Measurements from ENCODE around the gene SIPA1L3.

The SIPA1L3 gene

DNA sequence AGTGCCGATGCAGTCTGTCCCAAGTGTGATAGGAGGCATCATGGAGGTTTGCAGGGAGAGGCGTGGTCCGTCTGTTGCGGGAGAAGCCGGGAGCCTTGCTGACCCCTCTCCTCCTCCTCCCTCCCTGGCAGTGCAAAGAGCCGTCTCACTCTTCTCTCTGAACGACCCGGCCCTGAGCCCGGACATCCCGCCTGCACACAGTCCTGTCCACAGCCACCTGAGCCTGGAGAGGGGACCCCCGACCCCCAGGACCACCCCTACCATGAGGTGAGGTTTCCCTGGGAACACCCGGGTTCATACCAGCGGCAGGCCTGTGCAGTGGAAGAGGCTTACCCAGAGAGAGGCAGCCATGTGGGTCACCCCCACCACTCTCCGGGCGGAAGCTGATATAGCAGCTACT is 294.7 kb downstream of the SIPA1L3 start:
- DNase-seq (ENCODE audit: insufficient read length, low spot score) (no peak), FAIRE-seq (no peak)
- TF ChIP-seq, protein P1, sequence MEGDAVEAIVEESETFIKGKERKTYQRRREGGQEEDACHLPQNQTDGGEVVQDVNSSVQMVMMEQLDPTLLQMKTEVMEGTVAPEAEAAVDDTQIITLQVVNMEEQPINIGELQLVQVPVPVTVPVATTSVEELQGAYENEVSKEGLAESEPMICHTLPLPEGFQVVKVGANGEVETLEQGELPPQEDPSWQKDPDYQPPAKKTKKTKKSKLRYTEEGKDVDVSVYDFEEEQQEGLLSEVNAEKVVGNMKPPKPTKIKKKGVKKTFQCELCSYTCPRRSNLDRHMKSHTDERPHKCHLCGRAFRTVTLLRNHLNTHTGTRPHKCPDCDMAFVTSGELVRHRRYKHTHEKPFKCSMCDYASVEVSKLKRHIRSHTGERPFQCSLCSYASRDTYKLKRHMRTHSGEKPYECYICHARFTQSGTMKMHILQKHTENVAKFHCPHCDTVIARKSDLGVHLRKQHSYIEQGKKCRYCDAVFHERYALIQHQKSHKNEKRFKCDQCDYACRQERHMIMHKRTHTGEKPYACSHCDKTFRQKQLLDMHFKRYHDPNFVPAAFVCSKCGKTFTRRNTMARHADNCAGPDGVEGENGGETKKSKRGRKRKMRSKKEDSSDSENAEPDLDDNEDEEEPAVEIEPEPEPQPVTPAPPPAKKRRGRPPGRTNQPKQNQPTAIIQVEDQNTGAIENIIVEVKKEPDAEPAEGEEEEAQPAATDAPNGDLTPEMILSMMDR (IDR thresholded peaks at IDR 0.05; ENCODE audit: insufficient read depth, missing control alignments): no peak

DNA sequence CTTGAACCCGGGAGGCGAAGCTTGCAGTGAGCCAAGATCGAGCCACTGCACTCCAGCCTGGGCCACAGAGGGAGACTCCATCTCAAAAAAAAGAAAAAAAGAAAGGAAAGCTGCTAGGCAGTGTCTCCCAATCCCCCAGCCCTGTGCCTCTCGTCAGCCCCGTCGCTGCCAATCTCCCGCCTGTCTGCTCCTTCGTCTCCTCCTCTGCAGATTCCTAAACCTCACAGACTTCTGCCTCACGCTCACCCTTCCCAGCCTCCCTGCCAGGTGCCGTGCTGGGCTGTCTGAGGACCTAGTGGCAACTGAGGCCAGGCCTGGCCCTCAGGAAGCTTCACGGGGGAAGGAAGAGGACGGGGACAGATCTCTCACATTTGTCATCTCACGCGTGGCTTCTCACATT is 295.5 kb downstream of the SIPA1L3 start:
- FAIRE-seq (no peak), DNase-seq (ENCODE audit: insufficient read length, low spot score) (no peak)
- TF ChIP-seq, protein P1 (IDR thresholded peaks at IDR 0.05; ENCODE audit: insufficient read depth, missing control alignments): no peak

DNA sequence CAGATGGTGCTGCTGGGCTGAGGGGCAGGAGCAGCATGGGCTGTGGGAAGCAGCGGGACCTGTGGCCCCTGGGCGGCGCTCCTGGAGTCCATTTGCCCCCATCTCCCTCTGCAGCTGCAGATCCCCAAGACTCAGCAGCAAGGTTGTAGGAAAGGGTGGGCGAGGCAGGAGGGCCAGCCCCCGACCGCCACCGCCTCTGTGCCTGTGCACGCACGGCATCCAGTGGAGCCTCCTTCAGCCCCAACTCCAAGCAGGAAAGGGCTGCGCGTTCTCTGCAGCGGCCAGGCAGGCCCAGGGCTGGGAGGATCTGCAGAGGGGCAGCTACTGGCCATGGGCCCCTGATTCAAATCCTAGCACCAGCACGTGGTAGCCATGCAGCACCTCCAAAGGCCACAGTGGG is 296.2 kb downstream of the SIPA1L3 start:
- DNase-seq (ENCODE audit: insufficient read length, low spot score) (no peak), FAIRE-seq (no peak)
- TF ChIP-seq, protein P1 (IDR thresholded peaks at IDR 0.05; ENCODE audit: insufficient read depth, missing control alignments): no peak

DNA sequence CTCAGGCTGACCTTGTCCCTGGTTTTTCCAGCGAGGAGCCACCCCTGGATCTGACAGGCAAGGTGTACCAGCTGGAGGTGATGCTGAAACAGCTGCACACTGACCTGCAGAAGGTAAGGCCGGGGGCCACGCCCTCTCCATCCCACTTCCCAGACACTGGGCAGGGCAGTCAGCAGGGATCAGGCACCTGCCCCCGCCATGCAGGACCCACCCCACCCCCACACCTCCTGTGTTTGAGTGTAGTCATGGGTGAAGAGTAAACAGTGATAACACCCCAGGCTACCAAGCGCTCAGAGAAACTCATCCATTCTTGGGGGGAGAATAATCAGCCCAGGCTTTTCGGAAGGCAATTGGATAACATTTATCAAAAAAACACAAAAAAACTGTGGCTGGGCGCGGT is 297.1 kb downstream of the SIPA1L3 start:
- DNase-seq (ENCODE audit: insufficient read length, low spot score): no peak

DNA sequence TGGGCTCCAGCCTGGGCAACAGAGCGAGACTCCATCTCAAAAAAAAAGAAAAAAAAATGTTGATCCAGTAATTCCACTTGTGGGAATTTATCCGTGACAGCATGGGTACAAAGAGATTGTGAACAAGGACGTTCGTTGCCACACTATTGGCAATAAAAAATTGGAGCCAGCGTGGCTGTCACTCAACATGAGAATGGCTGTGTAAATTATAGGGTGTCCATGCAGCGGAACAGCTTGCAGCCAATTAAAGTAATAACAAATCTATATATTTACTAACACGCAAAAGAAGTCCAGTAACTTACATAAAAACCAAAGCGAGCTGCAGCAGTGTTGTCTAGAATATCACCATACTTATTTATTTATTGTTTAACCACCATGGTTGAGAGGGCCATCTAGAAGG is 297.7 kb downstream of the SIPA1L3 start:
- DNase-seq (ENCODE audit: insufficient read length, low spot score) (no peak), FAIRE-seq (no peak)
- TF ChIP-seq, protein P1 (IDR thresholded peaks at IDR 0.05; ENCODE audit: insufficient read depth, missing control alignments): no peak

More for the DNA sequence above, 297.1 kb downstream of the SIPA1L3 start:
- no peak for FAIRE-seq
- TF ChIP-seq, protein P1 (IDR thresholded peaks at IDR 0.05; ENCODE audit: insufficient read depth, missing control alignments): no peak

DNA sequence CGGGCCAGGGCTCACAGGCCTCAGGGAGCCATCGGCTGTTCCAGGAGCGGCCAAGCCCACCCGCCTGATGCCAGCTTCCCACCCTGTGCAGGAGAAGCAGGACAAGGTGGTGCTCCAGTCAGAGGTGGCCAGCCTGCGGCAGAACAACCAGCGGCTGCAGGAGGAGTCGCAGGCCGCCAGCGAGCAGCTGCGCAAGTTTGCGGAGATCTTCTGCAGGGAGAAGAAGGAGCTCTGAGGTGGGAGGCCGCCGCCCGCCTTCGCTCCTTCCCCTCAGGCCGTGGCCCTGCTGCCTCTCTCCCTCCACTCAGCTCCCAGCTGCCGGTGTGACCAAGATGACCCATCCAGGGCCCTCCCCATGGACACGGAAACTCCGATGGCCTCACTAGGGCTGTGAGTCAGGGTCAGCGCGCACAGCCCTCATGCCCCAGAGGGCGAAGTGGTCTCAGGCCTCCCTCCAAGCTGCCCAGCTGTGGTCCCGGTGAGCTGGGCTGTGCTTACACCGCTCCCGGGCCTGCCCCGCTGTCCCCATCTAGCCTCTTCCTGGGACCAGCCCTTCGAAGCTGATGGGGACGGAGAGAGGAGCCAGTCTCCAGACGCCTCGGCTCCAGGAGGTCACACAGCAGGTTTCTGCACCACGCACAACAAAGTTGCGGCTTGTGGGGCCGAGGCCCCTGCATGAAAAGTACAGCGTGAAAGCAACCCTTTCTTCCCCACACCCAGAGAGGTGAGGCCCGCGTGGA is 299.2 kb downstream of the SIPA1L3 start:
- FAIRE-seq: no peak
- no peak for DNase-seq (ENCODE audit: insufficient read length, low spot score)
- TF ChIP-seq, protein P1 (IDR thresholded peaks at IDR 0.05; ENCODE audit: insufficient read depth, missing control alignments): no peak

DNA sequence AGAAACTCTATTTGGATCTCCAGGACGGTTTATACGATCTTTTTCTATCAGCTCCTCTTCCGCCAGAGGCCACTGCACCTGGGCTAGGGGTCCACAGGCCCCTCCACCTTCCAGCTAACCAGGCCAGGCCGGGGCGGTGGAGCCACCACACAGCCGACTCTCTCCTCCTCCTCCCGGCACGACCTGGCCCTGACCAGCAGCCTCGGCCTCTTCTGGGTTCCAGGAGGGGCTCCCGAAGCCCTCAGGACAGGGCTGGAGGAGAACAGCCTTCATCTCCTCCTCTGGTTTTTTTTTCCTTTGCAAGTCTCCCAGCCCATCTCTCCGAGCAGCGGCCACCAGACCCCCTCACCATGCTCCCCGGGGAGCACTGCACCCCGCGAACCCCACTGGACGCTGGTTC is 299.9 kb downstream of the SIPA1L3 start:
- DNase-seq (ENCODE audit: insufficient read length, low spot score): no peak
- no peak for FAIRE-seq
- TF ChIP-seq, protein P1 (IDR thresholded peaks at IDR 0.05; ENCODE audit: insufficient read depth, missing control alignments): no peak

Measured in D721Med (cell line).